Colonic mucosa (tissue), 4 donors: Measurements from ENCODE around the gene METAP1D. TPM values are rescaled to one million over a fixed set of nuclear protein-coding genes. Genes with fewer than 3 reads are reported as not detected.

ENCODE experiments used
- DNase-seq: peaks from one replicate; pipeline ENCODE4 v3.0.0-alpha.2; 2020
- H3K27ac ChIP-seq: fragments of 200-600 bp; one replicate; pipeline ENCODE4 v1.8.0; 2021
- H3K27me3 ChIP-seq: fragments of 200-600 bp; one replicate; pipeline ENCODE4 v1.8.0; 2021
- H3K36me3 ChIP-seq: fragments of 200-600 bp; one replicate; pipeline ENCODE4 v1.8.0; 2021
- H3K4me1 ChIP-seq: fragments of 200-600 bp; one replicate; pipeline ENCODE4 v1.8.0; 2021; ENCODE audit warnings: mild to moderate bottlenecking
- H3K4me3 ChIP-seq: fragments of 200-600 bp; one replicate; pipeline ENCODE4 v1.8.0; 2021
- H3K9ac ChIP-seq, 2 donors: one replicate each; pipeline ENCODE4 v1.7.0; 2013; ENCODE audit warnings: control low read depth in 2 of 2, low read depth in 2 of 2, low read length in 2 of 2
- H3K9me3 ChIP-seq: fragments of 200-600 bp; one replicate; pipeline ENCODE4 v1.8.0; 2021
- intact Hi-C: fragments of 100-400 bp; cut with DNase I; formaldehyde crosslinking; loops from one replicate; pipeline ENCODE4 v1.14.1; 2022
- total RNA-seq, 2 donors: library from RNA; stranded (reverse); fragmentation: NEBNext Ultra II Directional in 1 of 2; extraction: Animal tissue kit (Norgen Biotek cat#: 25700) in 1 of 2; gene quantifications; one replicate each; pipeline ENCODE4 v1.2.1, GENCODE V29; 2021
- TF ChIP-seq, protein P1 (sequence below): fragments of 200-600 bp; IDR thresholded peaks from one replicate; pipeline ENCODE4 v1.8.0; 2022; ENCODE audit warnings: antibody characterized with exemption, mild to moderate bottlenecking
- donor health status: healthy.
- donor health status: DM: no; HTN: no; CAD: no.
- donor health status: DM: no; HTN: no; CAD: no.

Gene METAP1D
- total RNA-seq, 2 donors from 2014 or later, result 3.3 to 5.8 TPM

DNA sequence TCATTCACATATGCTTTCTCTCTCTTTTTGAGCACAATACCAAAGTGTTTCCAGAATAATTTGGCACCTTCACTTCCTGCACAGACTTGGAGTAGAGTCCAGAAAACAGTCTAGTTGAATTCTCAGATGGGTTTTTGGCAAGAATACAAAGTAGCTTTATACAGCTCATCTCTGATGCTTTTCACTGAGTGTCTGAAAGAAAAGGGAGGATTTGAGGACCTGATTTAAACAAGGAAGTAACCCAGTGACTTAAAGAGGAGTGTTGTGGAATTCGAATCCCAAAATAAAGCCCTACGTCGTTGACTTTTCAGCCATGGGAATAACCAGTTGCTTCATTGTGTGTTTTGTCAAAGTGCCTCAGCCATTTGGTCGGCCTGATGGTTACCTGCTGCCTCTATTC is 31.8 kb downstream of the METAP1D start:
- H3K4me1 ChIP-seq, result no peaks in the 10 kb centered on the region
- H3K9ac ChIP-seq, result no peak overlapping the region
- TF ChIP-seq, protein P1, sequence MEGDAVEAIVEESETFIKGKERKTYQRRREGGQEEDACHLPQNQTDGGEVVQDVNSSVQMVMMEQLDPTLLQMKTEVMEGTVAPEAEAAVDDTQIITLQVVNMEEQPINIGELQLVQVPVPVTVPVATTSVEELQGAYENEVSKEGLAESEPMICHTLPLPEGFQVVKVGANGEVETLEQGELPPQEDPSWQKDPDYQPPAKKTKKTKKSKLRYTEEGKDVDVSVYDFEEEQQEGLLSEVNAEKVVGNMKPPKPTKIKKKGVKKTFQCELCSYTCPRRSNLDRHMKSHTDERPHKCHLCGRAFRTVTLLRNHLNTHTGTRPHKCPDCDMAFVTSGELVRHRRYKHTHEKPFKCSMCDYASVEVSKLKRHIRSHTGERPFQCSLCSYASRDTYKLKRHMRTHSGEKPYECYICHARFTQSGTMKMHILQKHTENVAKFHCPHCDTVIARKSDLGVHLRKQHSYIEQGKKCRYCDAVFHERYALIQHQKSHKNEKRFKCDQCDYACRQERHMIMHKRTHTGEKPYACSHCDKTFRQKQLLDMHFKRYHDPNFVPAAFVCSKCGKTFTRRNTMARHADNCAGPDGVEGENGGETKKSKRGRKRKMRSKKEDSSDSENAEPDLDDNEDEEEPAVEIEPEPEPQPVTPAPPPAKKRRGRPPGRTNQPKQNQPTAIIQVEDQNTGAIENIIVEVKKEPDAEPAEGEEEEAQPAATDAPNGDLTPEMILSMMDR, result no peak
- no peak overlapping the region for H3K4me3 ChIP-seq
- no peaks in the 10 kb centered on the region for H3K9me3 ChIP-seq
- no peak overlapping the region for H3K27ac ChIP-seq
- H3K27me3 ChIP-seq, result no peaks in the 10 kb centered on the region
- no peak for DNase-seq
- no peaks in the 10 kb centered on the region for H3K36me3 ChIP-seq
- intact Hi-C loops, result no loop called here

DNA sequence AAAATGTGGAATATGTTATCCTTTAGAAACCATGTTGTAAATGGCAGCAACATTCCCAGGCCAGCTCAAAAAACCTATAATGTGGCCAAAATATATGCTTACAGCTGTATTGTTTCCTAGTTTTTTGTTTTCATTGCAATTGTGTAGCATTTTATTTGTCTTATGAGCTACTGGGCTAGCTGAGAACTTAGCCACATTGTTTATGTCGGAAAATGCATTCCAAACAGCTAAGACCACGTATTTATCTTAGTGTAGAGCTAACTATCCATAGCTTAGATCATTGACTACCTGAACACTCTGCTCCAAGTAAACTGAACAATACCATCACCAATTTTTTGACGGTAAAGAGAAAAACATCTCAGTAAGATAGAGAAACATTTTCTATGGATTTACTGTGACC is 38.4 kb downstream of the METAP1D start:
- TF ChIP-seq, protein P1, result no peak
- no peak overlapping the region for H3K4me3 ChIP-seq
- H3K9me3 ChIP-seq, result no peaks in the 10 kb centered on the region
- no peak overlapping the region for H3K27ac ChIP-seq
- intact Hi-C loops, result no loop called here
- H3K36me3 ChIP-seq, result no peaks in the 10 kb centered on the region
- no peaks in the 10 kb centered on the region for H3K27me3 ChIP-seq
- DNase-seq, result no peak
- H3K4me1 ChIP-seq, result no peaks in the 10 kb centered on the region
- H3K9ac ChIP-seq, result no peak overlapping the region

DNA sequence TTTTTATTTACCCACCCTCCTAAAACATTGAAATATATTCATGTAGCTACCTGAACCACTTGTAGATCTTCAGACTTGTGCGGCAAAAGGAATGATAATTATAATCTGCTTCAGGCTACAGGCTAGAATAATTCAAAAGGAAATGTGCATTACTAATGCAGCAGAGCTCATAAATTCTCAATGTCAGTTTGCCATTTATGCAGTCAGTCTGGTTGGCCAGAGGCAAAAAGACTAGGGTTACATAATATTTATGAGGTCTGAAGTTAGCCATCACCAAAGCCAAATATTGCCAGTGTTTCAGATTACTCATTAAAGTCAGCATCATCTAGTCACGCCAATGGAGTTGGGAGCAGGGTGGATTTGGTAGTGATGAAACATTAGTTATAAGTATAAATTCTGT is 38.9 kb downstream of the METAP1D start:
- no peaks in the 10 kb centered on the region for H3K27me3 ChIP-seq
- no peak overlapping the region for H3K4me3 ChIP-seq
- no peaks in the 10 kb centered on the region for H3K4me1 ChIP-seq
- TF ChIP-seq, protein P1, result no peak
- intact Hi-C loops, result no loop called here
- DNase-seq, result no peak
- no peak overlapping the region for H3K27ac ChIP-seq
- no peaks in the 10 kb centered on the region for H3K36me3 ChIP-seq
- H3K9me3 ChIP-seq, result no peaks in the 10 kb centered on the region
- no peak overlapping the region for H3K9ac ChIP-seq

DNA sequence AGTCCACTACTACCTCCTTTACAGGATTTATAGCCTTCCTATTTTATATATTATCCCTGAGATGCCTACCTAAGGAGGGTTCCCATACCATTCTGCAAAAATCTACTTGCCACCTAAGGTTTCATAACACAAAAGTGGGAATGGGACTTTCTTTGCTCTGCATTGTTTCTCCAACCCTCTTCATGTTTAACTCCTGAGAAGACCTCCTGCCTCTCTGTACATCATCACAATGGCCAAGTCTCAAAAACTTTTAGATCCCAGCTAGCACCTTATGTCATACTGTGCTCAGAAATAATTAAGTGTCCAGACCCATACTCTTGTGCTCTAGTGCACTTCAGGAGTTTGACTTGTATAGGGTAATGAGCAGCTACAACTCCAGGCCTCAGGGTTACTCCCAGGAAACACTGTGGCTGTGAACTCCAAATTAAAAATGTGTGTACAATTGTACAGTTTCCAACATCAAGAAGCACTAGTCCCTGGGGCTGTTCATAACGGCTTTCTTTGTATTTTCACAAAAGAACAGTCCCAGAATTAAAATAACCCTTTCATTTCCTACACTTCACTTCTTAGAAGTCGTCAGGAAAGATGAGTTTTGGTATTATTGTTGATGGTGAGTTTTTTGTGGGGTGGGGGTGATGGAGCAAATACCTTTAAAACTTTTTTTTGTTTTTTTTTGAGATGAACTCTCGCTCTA is 39.4 kb downstream of the METAP1D start:
- DNase-seq, result no peak
- TF ChIP-seq, protein P1, result no peak
- Histone ChIP-seq H3K9ac (no peak overlapping the region), H3K9me3 (no peaks in the 10 kb centered on the region), H3K27ac (no peak overlapping the region), H3K27me3 (no peaks in the 10 kb centered on the region), H3K4me1 (no peaks in the 10 kb centered on the region), H3K36me3 (no peaks in the 10 kb centered on the region), H3K4me3 (no peak overlapping the region)
- intact Hi-C loops, result no loop called here

DNA sequence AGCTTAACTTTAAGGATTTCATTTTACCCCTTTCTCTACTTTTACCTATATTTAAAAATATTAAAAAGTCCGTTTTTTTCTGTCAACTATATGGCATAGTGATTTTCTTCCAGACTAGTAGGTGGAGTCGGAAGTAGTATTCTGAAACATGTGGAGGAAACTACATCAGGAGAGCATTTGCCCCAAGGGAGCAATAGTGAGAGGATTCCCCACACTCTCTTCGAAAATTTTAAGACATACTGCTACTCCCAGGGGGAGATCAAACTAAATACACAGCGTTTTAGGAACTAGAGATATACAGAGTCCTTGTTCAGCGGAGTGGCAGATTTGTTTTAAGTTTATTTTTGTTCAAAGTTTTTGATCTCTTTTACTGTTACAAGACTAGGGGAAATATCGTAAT is 40.6 kb downstream of the METAP1D start:
- no peaks in the 10 kb centered on the region for H3K4me1 ChIP-seq
- H3K4me3 ChIP-seq, result no peak overlapping the region
- no peaks in the 10 kb centered on the region for H3K9me3 ChIP-seq
- intact Hi-C loops, result no loop called here
- no peak overlapping the region for H3K27ac ChIP-seq
- no peaks in the 10 kb centered on the region for H3K36me3 ChIP-seq
- TF ChIP-seq, protein P1, result no peak
- no peak overlapping the region for H3K9ac ChIP-seq
- H3K27me3 ChIP-seq, result no peaks in the 10 kb centered on the region
- no peak for DNase-seq
